ENCODE measurements around the gene SH3GLB2.

SH3GLB2 gene

DNA sequence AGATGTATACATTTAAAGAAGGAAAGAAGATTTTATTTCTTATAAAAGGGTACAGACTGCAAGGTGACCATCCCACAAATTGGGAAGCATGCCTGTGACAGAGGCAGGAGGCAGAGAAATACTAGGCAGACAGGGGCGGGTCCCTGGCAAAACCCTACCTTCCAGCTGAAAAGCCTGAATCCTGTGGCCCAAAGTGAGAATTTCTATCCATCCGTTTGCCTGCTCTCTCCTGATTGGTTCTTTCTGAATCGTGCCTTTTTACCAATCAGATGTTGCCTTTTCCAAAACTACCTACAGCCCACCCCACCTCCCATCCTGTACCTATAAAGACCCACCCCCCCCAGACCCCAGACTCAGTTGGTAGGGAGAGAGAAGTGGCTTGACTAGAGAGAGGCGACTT is 3.4 kb upstream of the SH3GLB2 start:
- ATAC-seq = no peak
- no peak for TF ChIP-seq RARB (CRISPR knock-in tag; IDR thresholded peaks at IDR 0.05)
- TF ChIP-seq ISL1 (CRISPR knock-in tag; IDR thresholded peaks at IDR 0.05) = no peak

DNA sequence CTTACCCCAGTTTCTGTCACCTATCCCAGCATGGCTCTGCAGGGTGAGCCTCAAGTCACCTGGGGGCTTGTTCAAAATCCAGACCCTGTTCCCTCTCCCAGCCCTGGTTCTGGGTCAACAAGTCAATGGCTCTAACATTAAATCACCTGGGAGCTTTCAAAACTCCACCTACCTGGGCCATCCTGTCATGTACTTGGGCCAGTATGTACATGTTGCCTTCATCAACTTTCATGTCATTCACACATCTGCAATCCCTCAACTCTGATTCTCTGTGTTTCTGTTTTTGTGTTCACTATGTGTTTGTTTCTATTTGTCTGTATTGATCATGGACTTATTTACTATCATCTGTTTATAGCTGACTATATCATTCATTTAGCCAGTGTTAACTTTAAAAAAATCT is 2.1 kb upstream of the SH3GLB2 start:
- ATAC-seq = no peak
- TF ChIP-seq ZC3H10 (CRISPR knock-in tag; IDR thresholded peaks at IDR 0.05) (no peak), ESRRG (CRISPR knock-in tag; IDR thresholded peaks at IDR 0.05) (no peak), ZNF565 (CRISPR knock-in tag; conservative IDR thresholded peaks at IDR 0.05; ENCODE audit: low read depth) (no peak), PPARA (CRISPR knock-in tag; IDR thresholded peaks at IDR 0.05; ENCODE audit: borderline replicate concordance) (no peak), SNAI2 (CRISPR knock-in tag; IDR thresholded peaks at IDR 0.05) (no peak), GLIS3 (CRISPR knock-in tag; IDR thresholded peaks at IDR 0.05) (no peak)

DNA sequence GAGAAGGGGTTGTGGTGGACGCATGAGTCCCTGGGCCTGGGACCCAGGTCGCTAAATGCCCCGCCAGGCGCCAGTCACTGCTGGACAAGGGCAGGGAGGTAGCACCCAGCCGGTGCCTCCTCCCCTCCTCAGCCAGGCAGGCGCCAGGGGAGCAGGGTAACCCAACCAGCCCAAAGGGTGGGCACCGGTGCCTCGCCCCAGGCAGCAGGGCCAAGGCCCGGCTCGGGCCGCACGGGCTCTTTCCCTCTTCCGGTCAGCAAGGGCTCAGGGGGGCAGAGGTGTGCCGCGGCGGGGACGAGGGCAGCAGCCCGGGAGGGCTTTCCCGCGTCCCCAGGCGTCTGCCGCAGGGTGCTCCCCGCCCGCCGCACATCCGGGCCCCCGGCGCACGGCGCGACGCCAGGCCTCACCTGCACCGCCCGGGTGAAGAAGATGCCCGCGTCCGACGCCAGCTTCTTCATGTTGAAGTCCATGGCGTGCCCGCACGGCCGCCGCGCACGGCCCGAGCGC is 393 bp downstream of the SH3GLB2 start:
- ATAC-seq = peak; percentile 38
- TF ChIP-seq ARNTL (CRISPR knock-in tag; IDR thresholded peaks at IDR 0.05; ENCODE audit: borderline replicate concordance, low read depth) (no peak), ZNF70 (CRISPR knock-in tag; IDR thresholded peaks at IDR 0.05) (no peak), CSDC2 (CRISPR knock-in tag; IDR thresholded peaks at IDR 0.05) (no peak), SNAI2 (CRISPR knock-in tag; IDR thresholded peaks at IDR 0.05) (no peak), TCF4 (CRISPR knock-in tag; IDR thresholded peaks at IDR 0.05; ENCODE audit: borderline replicate concordance) (no peak), ZFP30 (CRISPR knock-in tag; IDR thresholded peaks at IDR 0.05) (no peak), BACH2 (CRISPR knock-in tag; IDR thresholded peaks at IDR 0.05; ENCODE audit: borderline replicate concordance) (no peak), GLIS3 (CRISPR knock-in tag; IDR thresholded peaks at IDR 0.05) (no peak), ZNF565 (CRISPR knock-in tag; conservative IDR thresholded peaks at IDR 0.05; ENCODE audit: low read depth) (no peak), ZNF8 (CRISPR knock-in tag; IDR thresholded peaks at IDR 0.05) (no peak), PPARA (CRISPR knock-in tag; IDR thresholded peaks at IDR 0.05; ENCODE audit: borderline replicate concordance) (no peak), ZC3H10 (CRISPR knock-in tag; IDR thresholded peaks at IDR 0.05) (no peak), RARB (CRISPR knock-in tag; IDR thresholded peaks at IDR 0.05) (no peak), OSR1 (CRISPR knock-in tag; IDR thresholded peaks at IDR 0.05) (no peak), ISL1 (CRISPR knock-in tag; IDR thresholded peaks at IDR 0.05) (no peak)
- TF ChIP-seq, protein P1, sequence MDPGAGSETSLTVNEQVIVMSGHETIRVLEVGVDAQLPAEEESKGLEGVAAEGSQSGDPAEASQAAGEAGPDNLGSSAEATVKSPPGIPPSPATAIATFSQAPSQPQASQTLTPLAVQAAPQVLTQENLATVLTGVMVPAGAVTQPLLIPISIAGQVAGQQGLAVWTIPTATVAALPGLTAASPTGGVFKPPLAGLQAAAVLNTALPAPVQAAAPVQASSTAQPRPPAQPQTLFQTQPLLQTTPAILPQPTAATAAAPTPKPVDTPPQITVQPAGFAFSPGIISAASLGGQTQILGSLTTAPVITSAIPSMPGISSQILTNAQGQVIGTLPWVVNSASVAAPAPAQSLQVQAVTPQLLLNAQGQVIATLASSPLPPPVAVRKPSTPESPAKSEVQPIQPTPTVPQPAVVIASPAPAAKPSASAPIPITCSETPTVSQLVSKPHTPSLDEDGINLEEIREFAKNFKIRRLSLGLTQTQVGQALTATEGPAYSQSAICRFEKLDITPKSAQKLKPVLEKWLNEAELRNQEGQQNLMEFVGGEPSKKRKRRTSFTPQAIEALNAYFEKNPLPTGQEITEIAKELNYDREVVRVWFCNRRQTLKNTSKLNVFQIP (CRISPR knock-in tag; IDR thresholded peaks at IDR 0.05; ENCODE audit: borderline replicate concordance, low read depth) = no peak
- TF ChIP-seq, protein P2, sequence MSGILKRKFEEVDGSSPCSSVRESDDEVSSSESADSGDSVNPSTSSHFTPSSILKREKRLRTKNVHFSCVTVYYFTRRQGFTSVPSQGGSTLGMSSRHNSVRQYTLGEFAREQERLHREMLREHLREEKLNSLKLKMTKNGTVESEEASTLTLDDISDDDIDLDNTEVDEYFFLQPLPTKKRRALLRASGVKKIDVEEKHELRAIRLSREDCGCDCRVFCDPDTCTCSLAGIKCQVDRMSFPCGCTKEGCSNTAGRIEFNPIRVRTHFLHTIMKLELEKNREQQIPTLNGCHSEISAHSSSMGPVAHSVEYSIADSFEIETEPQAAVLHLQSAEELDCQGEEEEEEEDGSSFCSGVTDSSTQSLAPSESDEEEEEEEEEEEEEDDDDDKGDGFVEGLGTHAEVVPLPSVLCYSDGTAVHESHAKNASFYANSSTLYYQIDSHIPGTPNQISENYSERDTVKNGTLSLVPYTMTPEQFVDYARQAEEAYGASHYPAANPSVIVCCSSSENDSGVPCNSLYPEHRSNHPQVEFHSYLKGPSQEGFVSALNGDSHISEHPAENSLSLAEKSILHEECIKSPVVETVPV (CRISPR knock-in tag; IDR thresholded peaks at IDR 0.05) = no peak
- TF ChIP-seq, protein P3, sequence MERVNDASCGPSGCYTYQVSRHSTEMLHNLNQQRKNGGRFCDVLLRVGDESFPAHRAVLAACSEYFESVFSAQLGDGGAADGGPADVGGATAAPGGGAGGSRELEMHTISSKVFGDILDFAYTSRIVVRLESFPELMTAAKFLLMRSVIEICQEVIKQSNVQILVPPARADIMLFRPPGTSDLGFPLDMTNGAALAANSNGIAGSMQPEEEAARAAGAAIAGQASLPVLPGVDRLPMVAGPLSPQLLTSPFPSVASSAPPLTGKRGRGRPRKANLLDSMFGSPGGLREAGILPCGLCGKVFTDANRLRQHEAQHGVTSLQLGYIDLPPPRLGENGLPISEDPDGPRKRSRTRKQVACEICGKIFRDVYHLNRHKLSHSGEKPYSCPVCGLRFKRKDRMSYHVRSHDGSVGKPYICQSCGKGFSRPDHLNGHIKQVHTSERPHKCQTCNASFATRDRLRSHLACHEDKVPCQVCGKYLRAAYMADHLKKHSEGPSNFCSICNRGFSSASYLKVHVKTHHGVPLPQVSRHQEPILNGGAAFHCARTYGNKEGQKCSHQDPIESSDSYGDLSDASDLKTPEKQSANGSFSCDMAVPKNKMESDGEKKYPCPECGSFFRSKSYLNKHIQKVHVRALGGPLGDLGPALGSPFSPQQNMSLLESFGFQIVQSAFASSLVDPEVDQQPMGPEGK (CRISPR knock-in tag; IDR thresholded peaks at IDR 0.05; ENCODE audit: borderline replicate concordance) = no peak
- TF ChIP-seq, protein P4, sequence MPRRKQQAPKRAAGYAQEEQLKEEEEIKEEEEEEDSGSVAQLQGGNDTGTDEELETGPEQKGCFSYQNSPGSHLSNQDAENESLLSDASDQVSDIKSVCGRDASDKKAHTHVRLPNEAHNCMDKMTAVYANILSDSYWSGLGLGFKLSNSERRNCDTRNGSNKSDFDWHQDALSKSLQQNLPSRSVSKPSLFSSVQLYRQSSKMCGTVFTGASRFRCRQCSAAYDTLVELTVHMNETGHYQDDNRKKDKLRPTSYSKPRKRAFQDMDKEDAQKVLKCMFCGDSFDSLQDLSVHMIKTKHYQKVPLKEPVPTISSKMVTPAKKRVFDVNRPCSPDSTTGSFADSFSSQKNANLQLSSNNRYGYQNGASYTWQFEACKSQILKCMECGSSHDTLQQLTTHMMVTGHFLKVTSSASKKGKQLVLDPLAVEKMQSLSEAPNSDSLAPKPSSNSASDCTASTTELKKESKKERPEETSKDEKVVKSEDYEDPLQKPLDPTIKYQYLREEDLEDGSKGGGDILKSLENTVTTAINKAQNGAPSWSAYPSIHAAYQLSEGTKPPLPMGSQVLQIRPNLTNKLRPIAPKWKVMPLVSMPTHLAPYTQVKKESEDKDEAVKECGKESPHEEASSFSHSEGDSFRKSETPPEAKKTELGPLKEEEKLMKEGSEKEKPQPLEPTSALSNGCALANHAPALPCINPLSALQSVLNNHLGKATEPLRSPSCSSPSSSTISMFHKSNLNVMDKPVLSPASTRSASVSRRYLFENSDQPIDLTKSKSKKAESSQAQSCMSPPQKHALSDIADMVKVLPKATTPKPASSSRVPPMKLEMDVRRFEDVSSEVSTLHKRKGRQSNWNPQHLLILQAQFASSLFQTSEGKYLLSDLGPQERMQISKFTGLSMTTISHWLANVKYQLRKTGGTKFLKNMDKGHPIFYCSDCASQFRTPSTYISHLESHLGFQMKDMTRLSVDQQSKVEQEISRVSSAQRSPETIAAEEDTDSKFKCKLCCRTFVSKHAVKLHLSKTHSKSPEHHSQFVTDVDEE (CRISPR knock-in tag; IDR thresholded peaks at IDR 0.05) = no peak

DNA sequence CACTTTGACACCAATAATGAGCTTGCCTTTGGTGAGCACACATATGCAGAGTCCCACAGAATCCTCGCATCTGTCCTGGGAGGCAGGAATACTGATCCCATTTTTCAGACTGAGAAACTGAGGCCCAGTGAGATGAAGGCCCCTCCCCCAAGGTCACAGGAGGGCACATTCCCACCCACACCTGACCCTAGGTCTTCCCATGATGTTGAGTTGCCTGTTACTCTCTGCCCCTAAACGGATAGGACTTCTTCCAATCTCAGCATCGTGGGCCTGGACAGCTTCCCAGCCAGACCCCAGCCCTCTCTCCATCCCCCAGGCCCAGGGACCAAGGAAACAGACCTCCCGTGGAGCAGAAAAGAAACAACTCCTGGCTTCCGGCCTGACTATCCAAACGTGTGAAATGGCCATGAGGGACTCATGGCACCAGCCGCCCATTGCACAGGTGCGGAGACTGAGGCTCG is 877 bp downstream of the SH3GLB2 start:
- no peak for ATAC-seq
- no peak for TF ChIP-seq ZNF565 (CRISPR knock-in tag; conservative IDR thresholded peaks at IDR 0.05; ENCODE audit: low read depth)
- TF ChIP-seq TOX (CRISPR knock-in tag; IDR thresholded peaks at IDR 0.05; ENCODE audit: borderline replicate concordance) = no peak
- no peak for TF ChIP-seq BACH2 (CRISPR knock-in tag; IDR thresholded peaks at IDR 0.05; ENCODE audit: borderline replicate concordance)
- TF ChIP-seq RARB (CRISPR knock-in tag; IDR thresholded peaks at IDR 0.05) = no peak
- no peak for TF ChIP-seq TCF4 (CRISPR knock-in tag; IDR thresholded peaks at IDR 0.05; ENCODE audit: borderline replicate concordance)
- no peak for TF ChIP-seq ARNTL (CRISPR knock-in tag; IDR thresholded peaks at IDR 0.05; ENCODE audit: borderline replicate concordance, low read depth)
- no peak for TF ChIP-seq ESRRG (CRISPR knock-in tag; IDR thresholded peaks at IDR 0.05)
- TF ChIP-seq, protein P5, sequence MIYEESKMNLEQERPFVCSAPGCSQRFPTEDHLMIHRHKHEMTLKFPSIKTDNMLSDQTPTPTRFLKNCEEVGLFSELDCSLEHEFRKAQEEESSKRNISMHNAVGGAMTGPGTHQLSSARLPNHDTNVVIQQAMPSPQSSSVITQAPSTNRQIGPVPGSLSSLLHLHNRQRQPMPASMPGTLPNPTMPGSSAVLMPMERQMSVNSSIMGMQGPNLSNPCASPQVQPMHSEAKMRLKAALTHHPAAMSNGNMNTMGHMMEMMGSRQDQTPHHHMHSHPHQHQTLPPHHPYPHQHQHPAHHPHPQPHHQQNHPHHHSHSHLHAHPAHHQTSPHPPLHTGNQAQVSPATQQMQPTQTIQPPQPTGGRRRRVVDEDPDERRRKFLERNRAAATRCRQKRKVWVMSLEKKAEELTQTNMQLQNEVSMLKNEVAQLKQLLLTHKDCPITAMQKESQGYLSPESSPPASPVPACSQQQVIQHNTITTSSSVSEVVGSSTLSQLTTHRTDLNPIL (CRISPR knock-in tag; IDR thresholded peaks at IDR 0.05; ENCODE audit: low read depth) = no peak
- no peak for TF ChIP-seq OSR1 (CRISPR knock-in tag; IDR thresholded peaks at IDR 0.05)
- TF ChIP-seq, protein P1 (CRISPR knock-in tag; IDR thresholded peaks at IDR 0.05; ENCODE audit: borderline replicate concordance, low read depth) = no peak
- TF ChIP-seq ZNF70 (CRISPR knock-in tag; IDR thresholded peaks at IDR 0.05) = no peak
